ENCODE data around the gene LYAR.

GRCh38 chr4:4226606-4227438 is 63.1 kb downstream of the LYAR start, which contains the start of gene OTOP1:
- no peak for TF ChIP-seq ATF3 (IDR thresholded peaks at IDR 0.05; ENCODE audit: borderline replicate concordance, extremely low read depth, low read depth, low read length)
- TF ChIP-seq, protein P1, sequence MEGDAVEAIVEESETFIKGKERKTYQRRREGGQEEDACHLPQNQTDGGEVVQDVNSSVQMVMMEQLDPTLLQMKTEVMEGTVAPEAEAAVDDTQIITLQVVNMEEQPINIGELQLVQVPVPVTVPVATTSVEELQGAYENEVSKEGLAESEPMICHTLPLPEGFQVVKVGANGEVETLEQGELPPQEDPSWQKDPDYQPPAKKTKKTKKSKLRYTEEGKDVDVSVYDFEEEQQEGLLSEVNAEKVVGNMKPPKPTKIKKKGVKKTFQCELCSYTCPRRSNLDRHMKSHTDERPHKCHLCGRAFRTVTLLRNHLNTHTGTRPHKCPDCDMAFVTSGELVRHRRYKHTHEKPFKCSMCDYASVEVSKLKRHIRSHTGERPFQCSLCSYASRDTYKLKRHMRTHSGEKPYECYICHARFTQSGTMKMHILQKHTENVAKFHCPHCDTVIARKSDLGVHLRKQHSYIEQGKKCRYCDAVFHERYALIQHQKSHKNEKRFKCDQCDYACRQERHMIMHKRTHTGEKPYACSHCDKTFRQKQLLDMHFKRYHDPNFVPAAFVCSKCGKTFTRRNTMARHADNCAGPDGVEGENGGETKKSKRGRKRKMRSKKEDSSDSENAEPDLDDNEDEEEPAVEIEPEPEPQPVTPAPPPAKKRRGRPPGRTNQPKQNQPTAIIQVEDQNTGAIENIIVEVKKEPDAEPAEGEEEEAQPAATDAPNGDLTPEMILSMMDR (IDR thresholded peaks at IDR 0.05 in 2 of 3, conservative IDR thresholded peaks at IDR 0.05 in 1 of 3; ENCODE audit: control insufficient read depth in 2 of 3, extremely low read depth in 1 of 3, insufficient read depth in 1 of 3, low read depth in 3 of 3, low read length in 3 of 3) = no peak
- TF ChIP-seq FOS (IDR thresholded peaks at IDR 0.05; ENCODE audit: borderline replicate concordance, extremely low read depth, insufficient read length) = no peak
- TF ChIP-seq SPI1 (IDR thresholded peaks at IDR 0.05; ENCODE audit: borderline replicate concordance, insufficient read depth, low read depth, low read length) = no peak
- no peak for TF ChIP-seq TBL1XR1 (IDR thresholded peaks at IDR 0.05; ENCODE audit: low read depth, low read length)
- TF ChIP-seq RCOR1 (conservative IDR thresholded peaks at IDR 0.05; ENCODE audit: low read depth, low read length) = no peak
- TF ChIP-seq CBX3 (IDR thresholded peaks at IDR 0.05; ENCODE audit: borderline replicate concordance, low read depth) = no peak
